Tibial nerve (tissue), 4 donors: Measurements from ENCODE around the gene TRABD2B. TPM values are rescaled to one million over a fixed set of nuclear protein-coding genes. Genes with fewer than 3 reads are reported as not detected.

Experiments
- DNase-seq, 2 donors: peaks; one replicate each; pipeline ENCODE4 v3.0.0-alpha.2; 2019; ENCODE audit warnings: low spot score in 2 of 2
- H3K27ac ChIP-seq, 4 donors: fragments of 200-600 bp; sonication (generic) in 3 of 4; one replicate each; pipeline ENCODE4 v1.5.1; 2017 to 2019; ENCODE audit warnings: mild to moderate bottlenecking in 1 of 4
- H3K27me3 ChIP-seq, 2 donors: fragments of 200-600 bp; sonication (generic) in 1 of 2; one replicate each; pipeline versions ENCODE4 v1.5.1 to v1.6.0; 2017 to 2019
- H3K36me3 ChIP-seq, 3 donors: fragments of 200-600 bp; sonication (generic); one replicate each; pipeline ENCODE4 v1.5.1; 2018 to 2019
- H3K4me1 ChIP-seq, 4 donors: fragments of 200-600 bp; sonication (generic) in 3 of 4; one replicate each; pipeline ENCODE4 v1.5.1; 2017 to 2019
- H3K4me3 ChIP-seq, 4 donors: fragments of 200-600 bp; sonication (generic) in 3 of 4; one replicate each; pipeline ENCODE4 v1.5.1; 2017 to 2019; ENCODE audit warnings: mild to moderate bottlenecking in 1 of 4, moderate library complexity in 1 of 4
- H3K9me3 ChIP-seq, 4 donors: fragments of 200-600 bp; sonication (generic) in 3 of 4; one replicate each; pipeline ENCODE4 v1.5.1; 2017 to 2019
- EP300 ChIP-seq, 2 donors: sonication (generic); formaldehyde crosslinking; IDR thresholded peaks; one replicate each; pipeline ENCODE4 v1.6.1; 2017; ENCODE audit warnings: antibody characterized with exemption in 2 of 2, mild to moderate bottlenecking in 1 of 2
- POLR2A ChIP-seq, 2 donors: fragments of 450-650 bp; IDR thresholded peaks; one replicate each; pipeline ENCODE4 v1.6.1; 2017; ENCODE audit warnings: antibody characterized with exemption in 2 of 2, mild to moderate bottlenecking in 2 of 2, moderate library complexity in 2 of 2
- WGBS, 2 donors: methylation state at CpG; one replicate each; pipeline ENCODE4 v1.1.5; 2018; 5-methylcytosine and 5-hydroxymethylcytosine counted together
- total RNA-seq, 4 donors: library from RNA; depleted of rRNA; stranded (reverse); fragments of >200 nt; gene quantifications; one replicate each; pipeline ENCODE4 v1.1.0, GENCODE V29; 2016
- TF ChIP-seq, protein P1 (sequence below), 5 experiments: fragments of 200-600 bp in 3 of 5; fragments of 450-650 bp in 2 of 5; sonication (generic) in 3 of 5; IDR thresholded peaks; one replicate each; pipeline ENCODE4 v1.5.1; 2016 to 2019; ENCODE audit warnings: antibody characterized with exemption in 5 of 5, mild to moderate bottlenecking in 3 of 5, moderate library complexity in 2 of 5

TRABD2B gene
- total RNA-seq, 4 donors from 2014 or later = 1.3 to 4.1 (median 2.3) TPM

DNA sequence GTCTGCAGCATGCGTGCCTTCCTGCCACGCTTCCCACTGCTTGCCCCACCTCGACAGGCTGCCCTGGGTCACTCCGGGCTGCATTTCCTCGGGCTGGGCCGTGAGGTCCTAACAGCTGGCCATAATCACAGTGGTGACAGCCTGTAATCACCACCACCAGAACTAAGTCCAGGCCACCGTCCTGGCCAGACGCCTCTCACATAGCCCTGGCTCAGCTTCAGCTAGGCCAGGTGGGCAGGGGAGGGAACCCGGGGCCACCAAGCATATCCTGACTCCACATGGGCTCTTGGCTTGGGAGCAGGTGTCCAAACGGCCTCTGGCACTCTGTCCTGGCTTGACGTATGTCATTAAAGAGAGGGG, 229.5 kb downstream of the TRABD2B start:
- TF ChIP-seq EP300 (IDR thresholded peaks at IDR 0.05) (no peak), POLR2A (IDR thresholded peaks at IDR 0.05) (no peak)
- TF ChIP-seq, protein P1, sequence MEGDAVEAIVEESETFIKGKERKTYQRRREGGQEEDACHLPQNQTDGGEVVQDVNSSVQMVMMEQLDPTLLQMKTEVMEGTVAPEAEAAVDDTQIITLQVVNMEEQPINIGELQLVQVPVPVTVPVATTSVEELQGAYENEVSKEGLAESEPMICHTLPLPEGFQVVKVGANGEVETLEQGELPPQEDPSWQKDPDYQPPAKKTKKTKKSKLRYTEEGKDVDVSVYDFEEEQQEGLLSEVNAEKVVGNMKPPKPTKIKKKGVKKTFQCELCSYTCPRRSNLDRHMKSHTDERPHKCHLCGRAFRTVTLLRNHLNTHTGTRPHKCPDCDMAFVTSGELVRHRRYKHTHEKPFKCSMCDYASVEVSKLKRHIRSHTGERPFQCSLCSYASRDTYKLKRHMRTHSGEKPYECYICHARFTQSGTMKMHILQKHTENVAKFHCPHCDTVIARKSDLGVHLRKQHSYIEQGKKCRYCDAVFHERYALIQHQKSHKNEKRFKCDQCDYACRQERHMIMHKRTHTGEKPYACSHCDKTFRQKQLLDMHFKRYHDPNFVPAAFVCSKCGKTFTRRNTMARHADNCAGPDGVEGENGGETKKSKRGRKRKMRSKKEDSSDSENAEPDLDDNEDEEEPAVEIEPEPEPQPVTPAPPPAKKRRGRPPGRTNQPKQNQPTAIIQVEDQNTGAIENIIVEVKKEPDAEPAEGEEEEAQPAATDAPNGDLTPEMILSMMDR (IDR thresholded peaks at IDR 0.05) = no peak
- Histone ChIP-seq H3K27me3 (no peaks in the 10 kb centered on the region), H3K36me3 (peaks cover 0 to 5% (median 0%) of the 10 kb centered on the region in 3 donors), H3K4me3 (no peak overlapping the region), H3K9me3 (no peaks in the 10 kb centered on the region), H3K4me1 (peaks cover 0 to 4% (median 0%) of the 10 kb centered on the region in 4 donors), H3K27ac (no peak overlapping the region)
- 74 to 82% methylated on average over 4 to 5 of the region's 11 CpGs for WGBS, 2 donors
- DNase-seq = no peak

DNA sequence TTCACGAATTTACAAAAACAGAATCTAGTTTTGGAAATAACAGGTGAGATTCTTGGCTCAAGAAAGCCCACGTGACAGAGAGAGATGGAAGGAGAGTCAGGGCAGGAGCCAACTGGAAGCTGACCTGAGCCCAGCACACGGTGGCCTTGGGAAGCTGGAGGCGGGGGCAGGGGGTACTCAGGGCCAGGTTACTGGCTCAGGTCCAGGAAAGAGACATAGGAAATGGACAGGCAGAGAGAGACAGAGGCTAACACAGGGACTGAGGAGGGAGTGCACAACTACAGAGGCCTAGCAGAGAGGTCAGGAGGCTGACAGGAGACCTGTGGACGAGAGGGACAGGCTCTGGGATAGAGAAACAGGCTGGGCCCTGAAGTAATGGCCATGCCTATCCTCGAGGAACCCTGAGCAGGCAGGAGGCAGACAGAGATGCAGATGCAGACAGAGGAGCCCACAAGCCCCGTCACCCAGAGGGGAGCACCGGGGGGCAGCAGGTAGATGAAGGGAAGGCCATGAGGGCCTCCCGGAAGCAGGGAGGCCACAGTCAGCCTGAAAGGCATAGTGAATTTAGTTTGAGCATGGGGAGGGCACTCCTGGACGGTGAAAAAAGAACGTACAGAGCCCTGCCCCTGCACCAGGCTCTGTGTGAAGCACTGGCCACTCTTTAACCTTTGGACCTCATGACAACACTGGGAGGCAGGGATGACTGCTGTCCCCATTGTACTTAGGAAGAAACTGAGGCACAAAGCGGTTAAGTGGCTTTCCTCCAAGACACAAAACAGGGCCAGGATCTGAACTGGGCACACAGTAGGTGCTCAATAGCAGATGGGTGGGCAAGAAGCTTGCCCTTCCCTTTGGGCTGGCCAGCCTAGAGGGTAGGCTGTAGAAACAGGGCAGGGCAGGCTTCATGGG, 230.1 kb downstream of the TRABD2B start:
- WGBS, 2 donors = 74 to 77% methylated on average over 12 of the region's 12 CpGs
- Histone ChIP-seq H3K4me3 (no peak overlapping the region), H3K27me3 (no peaks in the 10 kb centered on the region), H3K36me3 (no peaks in the 10 kb centered on the region), H3K4me1 (peaks cover 0 to 4% (median 0%) of the 10 kb centered on the region in 4 donors), H3K27ac (no peak overlapping the region), H3K9me3 (no peaks in the 10 kb centered on the region)
- DNase-seq = no peak
- TF ChIP-seq POLR2A (IDR thresholded peaks at IDR 0.05) (no peak), EP300 (IDR thresholded peaks at IDR 0.05) (no peak)
- TF ChIP-seq, protein P1 (IDR thresholded peaks at IDR 0.05) = no peak

DNA sequence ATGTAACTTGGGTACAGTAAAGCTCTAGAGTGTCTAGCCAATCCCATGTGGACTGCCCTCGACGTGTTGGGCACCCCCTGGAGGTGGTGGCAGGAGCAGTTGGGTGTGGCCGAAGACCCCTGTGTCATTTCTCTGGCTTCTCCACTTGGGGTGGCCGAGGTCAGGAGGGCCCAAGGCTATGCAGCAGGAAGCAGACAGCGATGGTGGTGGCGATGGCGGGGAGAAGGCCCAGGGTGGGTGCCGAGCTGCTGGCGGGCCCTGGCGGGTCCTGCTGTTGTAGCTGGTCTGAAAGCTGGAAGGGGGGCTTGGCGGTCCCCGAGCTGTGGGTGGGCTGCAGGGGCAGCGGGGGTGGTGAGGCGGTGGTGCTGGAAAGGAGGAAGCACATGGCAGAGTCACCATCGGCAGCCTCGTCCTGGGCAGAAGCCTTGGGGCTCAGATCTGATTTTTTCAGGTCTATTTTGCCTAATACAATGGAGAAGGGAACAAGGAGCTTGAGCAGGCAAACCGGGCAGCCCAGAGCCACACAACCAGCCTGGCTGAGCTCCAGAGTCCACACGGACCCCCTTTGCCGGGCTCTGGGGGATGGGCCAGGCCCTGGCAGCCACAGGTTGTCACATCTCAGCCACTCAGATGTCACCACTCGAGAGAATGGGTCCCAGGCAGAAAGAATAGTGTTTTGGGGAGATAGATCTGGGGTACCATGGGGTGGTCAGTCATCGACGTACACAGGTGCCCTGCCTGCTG, 231.3 kb downstream of the TRABD2B start:
- H3K4me1 ChIP-seq = peaks cover 0 to 9% (median 0%) of the 10 kb centered on the region in 4 donors
- WGBS, 2 donors = 88 to 91% methylated on average over 21 to 22 of the region's 22 CpGs
- H3K27ac ChIP-seq = no peak overlapping the region
- no peak overlapping the region for H3K4me3 ChIP-seq
- no peaks in the 10 kb centered on the region for H3K27me3 ChIP-seq
- TF ChIP-seq POLR2A (IDR thresholded peaks at IDR 0.05) (no peak), EP300 (IDR thresholded peaks at IDR 0.05) (no peak)
- TF ChIP-seq, protein P1 (IDR thresholded peaks at IDR 0.05) = no peak
- no peaks in the 10 kb centered on the region for H3K36me3 ChIP-seq
- DNase-seq = no peak
- H3K9me3 ChIP-seq = no peaks in the 10 kb centered on the region

DNA sequence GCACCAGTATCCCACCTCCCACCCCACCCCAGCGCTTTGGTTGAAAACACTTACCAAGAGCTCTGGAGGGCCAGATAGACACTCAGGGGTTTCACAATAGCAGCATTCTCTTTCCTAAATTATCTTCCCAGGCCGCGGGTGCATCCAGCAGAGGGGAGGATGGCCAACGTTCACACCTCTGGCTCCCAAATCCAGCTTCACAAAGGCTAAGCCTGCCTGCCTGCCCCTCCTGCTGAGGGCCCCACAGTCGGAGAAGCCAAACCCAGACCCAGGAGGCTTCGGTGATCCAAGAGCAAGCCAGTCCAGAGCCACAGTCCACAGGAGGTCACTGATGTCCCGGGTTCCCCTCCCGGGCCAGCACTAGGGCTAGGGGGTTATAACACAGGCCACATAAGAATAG, 231.9 kb downstream of the TRABD2B start:
- Histone ChIP-seq H3K4me1 (peaks cover 0 to 11% (median 0%) of the 10 kb centered on the region in 4 donors), H3K4me3 (no peak overlapping the region), H3K27ac (no peak overlapping the region), H3K27me3 (no peaks in the 10 kb centered on the region), H3K36me3 (no peaks in the 10 kb centered on the region), H3K9me3 (no peaks in the 10 kb centered on the region)
- TF ChIP-seq EP300 (IDR thresholded peaks at IDR 0.05) = no peak
- TF ChIP-seq POLR2A (IDR thresholded peaks at IDR 0.05) = no peak
- TF ChIP-seq, protein P1 (IDR thresholded peaks at IDR 0.05) = no peak
- no peak for DNase-seq
- 72 to 80% methylated on average over 8 of the region's 8 CpGs for WGBS, 2 donors
